Measurements from ENCODE around the gene MRPL45. TPM values are rescaled to one million over a fixed set of nuclear protein-coding genes. Genes with fewer than 3 reads are reported as not detected.
A peak's percentile ranks its signal among the peaks of the same experiment; 100 is the strongest.

The MRPL45 gene
- total and polyA plus RNA-seq, 10 of the 15 experiments (the other 5 are each of a cell fraction or from before 2014, with no cell fraction given), result 37.5 to 128 (median 59.6) TPM

GRCh38 chr17:38333635-38334295 lies 36.8 kb downstream of the MRPL45 start (continued):
- TF ChIP-seq IRF5 (IDR thresholded peaks at IDR 0.05; ENCODE audit: borderline replicate concordance) (no peak), WRNIP1 (IDR thresholded peaks at IDR 0.05; ENCODE audit: borderline replicate concordance, low read depth, low read length) (no peak), CTCF (IDR thresholded peaks at IDR 0.05 in 2 of 3, conservative IDR thresholded peaks at IDR 0.05 in 1 of 3; ENCODE audit: control insufficient read depth in 2 of 3, extremely low read depth in 1 of 3, insufficient read depth in 1 of 3, low read depth in 3 of 3, low read length in 3 of 3) (peak; percentile 62 to 73 (median 67)), BACH1 (IDR thresholded peaks at IDR 0.05; ENCODE audit: borderline replicate concordance) (no peak), NR2C2 (IDR thresholded peaks at IDR 0.05; ENCODE audit: borderline replicate concordance, control insufficient read depth, insufficient read length, low read depth) (no peak), FOS (IDR thresholded peaks at IDR 0.05; ENCODE audit: borderline replicate concordance, extremely low read depth, insufficient read length) (no peak), SMAD5 (IDR thresholded peaks at IDR 0.05; ENCODE audit: low read depth) (no peak), SREBF1 (IDR thresholded peaks at IDR 0.05; ENCODE audit: low read length) (no peak), SP1 (IDR thresholded peaks at IDR 0.05; ENCODE audit: low read depth, low read length) (no peak), TAF1 (IDR thresholded peaks at IDR 0.05; ENCODE audit: borderline replicate concordance, low read depth, low read length) (no peak), GABPA (IDR thresholded peaks at IDR 0.05; ENCODE audit: low read depth) (no peak), PML (IDR thresholded peaks at IDR 0.05; ENCODE audit: low read length) (no peak), IRF3 (IDR thresholded peaks at IDR 0.05) (no peak), ZNF592 (IDR thresholded peaks at IDR 0.05) (no peak)

Measured in GM12878 (cell line).